CD14-positive monocyte (primary cell): Measurements from ENCODE around the gene CCDC9B. TPM values are rescaled to one million over a fixed set of nuclear protein-coding genes. Genes with fewer than 3 reads are reported as not detected.

Source experiments
- DNase-seq, 3 donors: peaks; one replicate each; pipeline ENCODE4 v3.0.0-alpha.2; 2011 to 2022
- H2AFZ ChIP-seq: 2 replicates; pipeline ENCODE4 v1.6.0; 2012; ENCODE audit warnings: mild to moderate bottlenecking, low read depth, low read length, inconsistent platforms; ENCODE audit not compliant: insufficient read depth, poor library complexity, severe bottlenecking
- H3K27ac ChIP-seq, 2 donors: 1 replicate in 1 of 2; 2 replicates in 1 of 2; pipeline ENCODE4 v1.5.1; 2012 to 2013; ENCODE audit warnings: low read length in 2 of 2, control low read depth in 1 of 2, inconsistent platforms in 1 of 2, low read depth in 1 of 2, mild to moderate bottlenecking in 1 of 2
- H3K27me3 ChIP-seq, 2 donors: one replicate each; pipeline versions ENCODE4 v1.6.0 to v1.6.1; 2011 to 2013; ENCODE audit warnings: low read length in 2 of 2; ENCODE audit not compliant: control insufficient read depth in 2 of 2, insufficient read depth in 2 of 2
- H3K36me3 ChIP-seq, 2 donors: replicated peaks in 1 of 2; 1 replicate in 1 of 2; 2 replicates in 1 of 2; pipeline versions ENCODE4 v1.5.1 to v1.6.1; 2012 to 2013; ENCODE audit warnings: low read length in 2 of 2, control low read depth in 1 of 2, inconsistent platforms in 1 of 2, mild to moderate bottlenecking in 1 of 2; ENCODE audit not compliant: insufficient read depth in 2 of 2, control insufficient read depth in 1 of 2
- H3K4me1 ChIP-seq, 2 donors: 1 replicate in 1 of 2; 2 replicates in 1 of 2; pipeline versions ENCODE4 v1.5.1 to v1.6.1; 2012 to 2013; ENCODE audit warnings: low read length in 2 of 2, control low read depth in 1 of 2, inconsistent platforms in 1 of 2, mild to moderate bottlenecking in 1 of 2, moderate library complexity in 1 of 2; ENCODE audit not compliant: insufficient read depth in 2 of 2, control insufficient read depth in 1 of 2
- H3K4me2 ChIP-seq: replicated peaks from 2 replicates; pipeline ENCODE3; 2012; ENCODE audit warnings: low read length, moderate library complexity, mild to moderate bottlenecking; ENCODE audit not compliant: poor library complexity, severe bottlenecking; ENCODE audit errors: extremely low read depth
- H3K4me3 ChIP-seq, 3 experiments: fragments of 200-600 bp in 1 of 3; sonication (generic) in 1 of 3; replicated peaks in 1 of 3; 1 replicate in 2 of 3; 2 replicates in 1 of 3; pipeline ENCODE4 v1.5.1; 2011 to 2013; ENCODE audit warnings: low read length in 3 of 3, mild to moderate bottlenecking in 3 of 3, control low read depth in 2 of 3, low read depth in 2 of 3, inconsistent platforms in 1 of 3, moderate library complexity in 1 of 3
- H3K79me2 ChIP-seq: 2 replicates; pipeline ENCODE4 v1.6.0; 2012; ENCODE audit warnings: mild to moderate bottlenecking, control low read depth, inconsistent platforms, low read length, moderate library complexity; ENCODE audit not compliant: insufficient read depth
- H3K9ac ChIP-seq: 2 replicates; pipeline ENCODE4 v1.6.0; 2017; ENCODE audit warnings: low read length, mild to moderate bottlenecking; ENCODE audit not compliant: insufficient read depth, poor library complexity, severe bottlenecking
- H3K9me3 ChIP-seq, 2 donors: replicated peaks in 1 of 2; 1 replicate in 1 of 2; 2 replicates in 1 of 2; pipeline versions ENCODE4 v1.5.1 to v1.6.1; 2012 to 2013; ENCODE audit warnings: low read length in 2 of 2, control low read depth in 1 of 2; ENCODE audit not compliant: control insufficient read depth in 1 of 2, insufficient read depth in 1 of 2
- H4K20me1 ChIP-seq: 2 replicates; pipeline ENCODE4 v1.6.0; 2012; ENCODE audit warnings: mild to moderate bottlenecking, low read length, control low read depth, moderate library complexity; ENCODE audit not compliant: insufficient read depth
- H3K27ac Mint-ChIP-seq, 7 donors: one replicate each; pipeline ENCODE4 v1.8.0; 2020; ENCODE audit warnings: mild to moderate bottlenecking in 7 of 7, mixed read lengths in 7 of 7, moderate library complexity in 6 of 7, inconsistent platforms in 2 of 7
- H3K27me3 Mint-ChIP-seq, 3 donors: one replicate each; pipeline ENCODE4 v1.8.0; 2021 to 2022; ENCODE audit warnings: low read depth in 3 of 3, mild to moderate bottlenecking in 3 of 3, mixed read lengths in 3 of 3, moderate library complexity in 3 of 3, inconsistent platforms in 1 of 3
- H3K36me3 Mint-ChIP-seq, 2 donors: one replicate each; pipeline ENCODE4 v1.8.0; 2020; ENCODE audit warnings: mixed read lengths in 2 of 2, inconsistent platforms in 1 of 2, mild to moderate bottlenecking in 1 of 2
- H3K4me1 Mint-ChIP-seq: one replicate; pipeline ENCODE4 v1.8.0; 2020; ENCODE audit warnings: mild to moderate bottlenecking, mixed read lengths
- H3K4me3 Mint-ChIP-seq, 2 donors: one replicate each; pipeline ENCODE4 v1.8.0; 2020; ENCODE audit warnings: mild to moderate bottlenecking in 2 of 2, mixed read lengths in 2 of 2, moderate library complexity in 1 of 2
- H3K9me3 Mint-ChIP-seq, 7 donors: one replicate each; pipeline ENCODE4 v1.8.0; 2020 to 2022; ENCODE audit warnings: mixed read lengths in 7 of 7, mild to moderate bottlenecking in 6 of 7, moderate library complexity in 6 of 7, inconsistent platforms in 2 of 7
- WGBS: methylation state at CpG from one replicate; pipeline ENCODE4 v1.1.5; 2013; ENCODE audit warnings: missing lambda C conversion rate; ENCODE audit not compliant: insufficient coverage; 5-methylcytosine and 5-hydroxymethylcytosine counted together
- intact Hi-C, 2 donors: fragments of 100-400 bp; cut with micrococcal nuclease; formaldehyde crosslinking; loops; one replicate each; pipeline versions ENCODE4 v1.15.0 to v1.15.1; 2023
- polyA plus RNA-seq, 3 donors: library from polyadenylated mRNA; depleted of rRNA in 1 of 3; unstranded in 2 of 3; stranded (reverse) in 1 of 3; fragments of 300-500 nt in 2 of 3; fragments of >200 nt in 1 of 3; fragmentation: Illumina TruSeq in 2 of 3; gene quantifications; 1 replicate in 2 of 3; 2 replicates in 1 of 3; pipeline ENCODE4 v1.2.3, GENCODE V29; 2012 to 2021
- TF ChIP-seq, protein P1 (sequence below): fragments of 200-600 bp; IDR thresholded peaks from one replicate; pipeline ENCODE4 v1.8.0; 2022; ENCODE audit warnings: antibody characterized with exemption, mild to moderate bottlenecking

CCDC9B gene
- polyA plus RNA-seq, 3 donors = 0.13 to 2.2 (median 0.39) TPM

GRCh38 chr15:40323953-40324937 is 16.5 kb downstream of the CCDC9B start:
- Mint-ChIP-seq H3K27ac (peak overlapping the region in 4 of 7 donors; percentile 68 to 85 (median 74)), H3K4me3 (peak overlapping the region; percentile 92 to 93), H3K36me3 (peaks cover 34% of the 10 kb centered on the region in 2 donors), H3K27me3 (peaks cover 0 to 5% (median 2%) of the 10 kb centered on the region in 3 donors), H3K4me1 (peaks cover 55% of the 10 kb centered on the region), H3K9me3 (peaks cover 0 to 3% (median 0%) of the 10 kb centered on the region in 7 donors)
- H3K27ac ChIP-seq = peak overlapping the region in 1 of 2 donors; percentile 72
- DNase-seq = peak in 1 of 3 donors; percentile 19
- TF ChIP-seq, protein P1, sequence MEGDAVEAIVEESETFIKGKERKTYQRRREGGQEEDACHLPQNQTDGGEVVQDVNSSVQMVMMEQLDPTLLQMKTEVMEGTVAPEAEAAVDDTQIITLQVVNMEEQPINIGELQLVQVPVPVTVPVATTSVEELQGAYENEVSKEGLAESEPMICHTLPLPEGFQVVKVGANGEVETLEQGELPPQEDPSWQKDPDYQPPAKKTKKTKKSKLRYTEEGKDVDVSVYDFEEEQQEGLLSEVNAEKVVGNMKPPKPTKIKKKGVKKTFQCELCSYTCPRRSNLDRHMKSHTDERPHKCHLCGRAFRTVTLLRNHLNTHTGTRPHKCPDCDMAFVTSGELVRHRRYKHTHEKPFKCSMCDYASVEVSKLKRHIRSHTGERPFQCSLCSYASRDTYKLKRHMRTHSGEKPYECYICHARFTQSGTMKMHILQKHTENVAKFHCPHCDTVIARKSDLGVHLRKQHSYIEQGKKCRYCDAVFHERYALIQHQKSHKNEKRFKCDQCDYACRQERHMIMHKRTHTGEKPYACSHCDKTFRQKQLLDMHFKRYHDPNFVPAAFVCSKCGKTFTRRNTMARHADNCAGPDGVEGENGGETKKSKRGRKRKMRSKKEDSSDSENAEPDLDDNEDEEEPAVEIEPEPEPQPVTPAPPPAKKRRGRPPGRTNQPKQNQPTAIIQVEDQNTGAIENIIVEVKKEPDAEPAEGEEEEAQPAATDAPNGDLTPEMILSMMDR = no peak
- peak overlapping the region; percentile 69 for H3K9ac ChIP-seq
- no peaks in the 10 kb centered on the region for H3K27me3 ChIP-seq
- under 1% methylated on average over 90 of the region's 101 CpGs for WGBS
- peaks cover 30 to 52% of the 10 kb centered on the region in 2 donors for H3K4me1 ChIP-seq
- H3K79me2 ChIP-seq = peaks cover 34% of the 10 kb centered on the region
- peak overlapping the region; percentile 54 for H2AFZ ChIP-seq
- peak overlapping the region; percentile 93 for H3K4me2 ChIP-seq
- H4K20me1 ChIP-seq = peaks cover 3% of the 10 kb centered on the region
- H3K4me3 ChIP-seq = peak overlapping the region; percentile 63 to 82 (median 68)
- no peaks in the 10 kb centered on the region for H3K9me3 ChIP-seq
- H3K36me3 ChIP-seq = peaks cover 3 to 27% of the 10 kb centered on the region in 2 donors
- intact Hi-C loops = loop anchor here in 1 of 2 donors (2.0 kb wide), 1 partner anchor 15 kb away; no protein-coding TSS in a partner anchor

DNA sequence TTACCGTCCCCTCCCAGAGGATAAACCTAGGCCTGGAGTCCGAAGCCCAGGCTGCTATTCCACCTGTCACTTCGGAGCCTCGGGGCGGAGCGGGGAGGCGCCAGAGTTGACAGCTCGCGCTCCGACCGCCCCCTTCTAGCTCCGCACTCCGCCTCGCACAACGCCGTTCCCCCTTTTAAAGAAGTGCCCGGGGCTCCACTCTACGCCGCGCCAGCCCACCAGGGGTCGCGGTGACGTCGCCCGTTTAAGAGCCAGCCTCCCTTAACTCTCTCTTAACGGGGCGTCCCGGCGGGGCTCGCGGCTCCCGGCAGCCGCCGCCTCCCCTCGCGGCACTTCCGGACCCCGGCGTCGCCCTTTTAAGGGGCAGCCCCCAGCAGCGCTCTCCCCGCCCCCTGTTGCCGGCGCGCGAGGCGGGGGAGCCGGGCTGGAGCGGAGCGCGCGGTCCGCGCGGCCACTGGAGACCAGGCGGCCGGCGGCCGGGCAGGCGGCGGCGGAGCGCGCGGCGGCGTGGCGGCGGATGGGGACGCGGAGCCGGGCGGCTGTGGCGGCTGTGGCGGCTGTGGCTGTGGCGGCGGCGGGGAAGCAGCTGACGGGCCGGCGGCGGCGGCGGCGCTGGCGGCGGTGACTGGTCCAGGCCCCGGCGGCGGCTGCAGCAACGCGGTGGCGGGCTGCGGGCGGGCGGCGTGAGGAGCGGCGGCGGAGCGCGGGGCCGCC is 17.3 kb downstream of the CCDC9B start, which contains the start of gene INAFM2:
TSS of gene INAFM2 (plus strand) at position 454 of the 714 bp plus-strand sequence. CDS start 364 bp downstream, outside the sequence.
- peaks cover 25 to 26% of the 10 kb centered on the region in 2 donors for H3K36me3 Mint-ChIP-seq
- H3K9ac ChIP-seq = peak within 1 kb of the TSS; percentile 69
- peaks cover 3% of the 10 kb centered on the region for H4K20me1 ChIP-seq
- H3K4me3 ChIP-seq = peak within 1 kb of the TSS; percentile 63 to 82 (median 68)
- H3K9me3 ChIP-seq = no peaks in the 10 kb centered on the region
- H3K79me2 ChIP-seq = peaks cover 34% of the 10 kb centered on the region
- peaks cover 0 to 3% (median 0%) of the 10 kb centered on the region in 7 donors for H3K9me3 Mint-ChIP-seq
- H3K4me2 ChIP-seq = peak within 1 kb of the TSS; percentile 93
- peak; percentile 81 to 88 (median 82) for DNase-seq
- peaks cover 0 to 19% of the 10 kb centered on the region in 2 donors for H3K36me3 ChIP-seq
- intact Hi-C loops = no loop called here
- TF ChIP-seq, protein P1 = peak; percentile 69
- H3K4me1 ChIP-seq = peaks cover 30 to 52% of the 10 kb centered on the region in 2 donors
- peaks cover 0 to 5% (median 2%) of the 10 kb centered on the region in 3 donors for H3K27me3 Mint-ChIP-seq
- H3K4me3 Mint-ChIP-seq = peak within 1 kb of the TSS; percentile 92 to 93
- peak within 1 kb of the TSS; percentile 26 to 74 (median 68) for H3K27ac Mint-ChIP-seq
- H3K4me1 Mint-ChIP-seq = peaks cover 48% of the 10 kb centered on the region
- peak within 1 kb of the TSS; percentile 18 to 72 for H3K27ac ChIP-seq
- WGBS = 0% methylated on average over 103 of the region's 103 CpGs
- H3K27me3 ChIP-seq = no peaks in the 10 kb centered on the region
- peak within 1 kb of the TSS; percentile 55 for H2AFZ ChIP-seq
